PC-9 (cell line): ENCODE data around the gene DHX16. TPM values are rescaled to one million over a fixed set of nuclear protein-coding genes. Genes with fewer than 3 reads are reported as not detected.

Experiments used
- BruUV-seq: library from RNA; stranded (reverse); fragments of 400-500 nt; replicated peaks from 2 replicates; lab custom pipeline; 2021; lab: Mats Ljungman, UMichigan
- CTCF ChIA-PET: fragments of 300-600 bp; sonication (Branson Sonifier 250); formaldehyde crosslinking; loops from one replicate; lab custom pipeline; 2022; ENCODE audit warnings: antibody characterized with exemption; lab: Charles Lee
- POLR2A ChIA-PET: fragments of 300-600 bp; sonication (Branson Sonifier 250); formaldehyde crosslinking; loops from one replicate; lab custom pipeline; 2022; ENCODE audit warnings: antibody characterized with exemption; ENCODE audit not compliant: unreplicated experiment; lab: Charles Lee
- DNase-seq, 2 experiments: peaks; one replicate each; pipeline versions ENCODE4 v3.0.0 to v3.0.0-alpha.2; 2015 to 2022; ENCODE audit warnings: mixed read lengths in 1 of 2
- H2AFZ ChIP-seq: fragments of 200-600 bp; sonication (generic); 2 replicates; pipeline ENCODE4 v1.8.1; 2017; ENCODE audit warnings: antibody characterized with exemption
- H3F3A ChIP-seq: fragments of 200-600 bp; sonication (generic); 2 replicates; pipeline ENCODE4 v1.8.1; 2017; ENCODE audit warnings: antibody characterized with exemption, mild to moderate bottlenecking, low read depth; ENCODE audit not compliant: insufficient read depth
- H3K27ac ChIP-seq: fragments of 200-600 bp; sonication (generic); 2 replicates; pipeline ENCODE4 v1.6.1; 2016; ENCODE audit warnings: mixed run types
- H3K27me3 ChIP-seq: fragments of 200-600 bp; sonication (generic); 2 replicates; pipeline ENCODE4 v1.6.1; 2016; ENCODE audit warnings: low read depth, mixed run types; ENCODE audit not compliant: insufficient read depth
- H3K36me3 ChIP-seq: fragments of 200-600 bp; sonication (generic); 2 replicates; pipeline ENCODE4 v1.6.1; 2016; ENCODE audit warnings: low read depth, mixed run types
- H3K4me1 ChIP-seq: fragments of 200-600 bp; sonication (generic); replicated peaks from 2 replicates; pipeline ENCODE4 v1.6.1; 2016; ENCODE audit warnings: mixed run types; ENCODE audit not compliant: insufficient read depth
- H3K4me2 ChIP-seq: fragments of 200-600 bp; sonication (generic); 2 replicates; pipeline ENCODE4 v1.6.1; 2017; ENCODE audit warnings: mixed run types
- H3K4me3 ChIP-seq: fragments of 200-600 bp; sonication (generic); 2 replicates; pipeline ENCODE4 v1.6.1; 2016; ENCODE audit warnings: mixed run types
- H3K79me2 ChIP-seq: fragments of 200-600 bp; sonication (generic); 2 replicates; pipeline ENCODE4 v1.6.1; 2017; ENCODE audit warnings: low read depth, mixed run types
- H3K9me2 ChIP-seq: fragments of 200-600 bp; sonication (generic); 2 replicates; pipeline ENCODE4 v1.8.1; 2017; ENCODE audit warnings: mild to moderate bottlenecking; ENCODE audit not compliant: insufficient read depth
- H3K9me3 ChIP-seq: fragments of 200-600 bp; sonication (generic); 2 replicates; pipeline ENCODE4 v1.8.1; 2016; ENCODE audit warnings: low read depth; ENCODE audit not compliant: insufficient read depth
- H4K20me1 ChIP-seq: fragments of 200-600 bp; sonication (generic); 2 replicates; pipeline ENCODE4 v1.8.1; 2017; ENCODE audit not compliant: insufficient read depth
- CTCF ChIP-seq: fragments of 200-600 bp; sonication (generic); conservative IDR thresholded peaks from 2 replicates; pipeline ENCODE4 v1.6.1; 2017; ENCODE audit warnings: mixed run types, antibody characterized with exemption, mild to moderate bottlenecking, moderate library complexity
- EZH2 ChIP-seq: fragments of 200-600 bp; sonication (generic); IDR thresholded peaks from 2 replicates; pipeline ENCODE4 v1.8.0; 2017; ENCODE audit warnings: antibody characterized with exemption, low read depth
- intact Hi-C: fragments of 100-400 bp; cut with micrococcal nuclease; formaldehyde crosslinking; loops from one replicate; pipeline ENCODE4 v1.10.0; 2022; ENCODE audit not compliant: unreplicated experiment
- total RNA-seq: library from RNA; stranded (reverse); gene quantifications from 2 replicates; pipeline ENCODE4 v1.2.3, GENCODE V29; 2021

DHX16 gene
- total RNA-seq, 1 experiment from 2014 or later, result 43.5 TPM

- Histone ChIP-seq H3K79me2 (peaks cover 31% of the 10 kb centered on the region), H4K20me1 (peaks cover 4% of the 10 kb centered on the region; the same call in 1 of the 2 replicates), H2AFZ (peak within 1 kb of the TSS; percentile 98), H3K4me3 (peak within 1 kb of the TSS; percentile 91), H3K9me2 (no peaks in the 10 kb centered on the region), H3K4me1 (peaks cover 8% of the 10 kb centered on the region), H3K27ac (peak within 1 kb of the TSS; percentile 39; the same call in 1 of the 2 replicates), H3K27me3 (no peaks in the 10 kb centered on the region), H3K4me2 (peak within 1 kb of the TSS; percentile 96), H3K9me3 (no peaks in the 10 kb centered on the region), H3K36me3 (peaks cover 7% of the 10 kb centered on the region; the same call in 1 of the 2 replicates), H3F3A (peaks cover 18% of the 10 kb centered on the region; the same call in 1 of the 2 replicates)
- no peak for TF ChIP-seq CTCF
- ChIA-PET CTCF (interaction anchor here (0.6 kb wide), 1 partner anchor 29 kb away, joined by 4 read pairs; the partner anchor contains the start of gene PPP1R10), POLR2A (interaction anchor here (0.7 to 0.9 kb wide), 2 partner anchors 8 to 90 kb away, joined by 4 to 5 read pairs; no protein-coding TSS in a partner anchor)
- intact Hi-C loops, result no loop called here
- DNase-seq, result peak; percentile 80 to 91
- BruUV-seq, result TSS peak; percentile 49
These were observed 26.2 kb downstream of the DHX16 start, which contains the start of gene C6orf136 for GRCh38 chr6:30646450-30647241. Gene C6orf136 (plus strand): TSS chr6:30647133. CDS start chr6:30647232, 99 bp downstream.

DNA sequence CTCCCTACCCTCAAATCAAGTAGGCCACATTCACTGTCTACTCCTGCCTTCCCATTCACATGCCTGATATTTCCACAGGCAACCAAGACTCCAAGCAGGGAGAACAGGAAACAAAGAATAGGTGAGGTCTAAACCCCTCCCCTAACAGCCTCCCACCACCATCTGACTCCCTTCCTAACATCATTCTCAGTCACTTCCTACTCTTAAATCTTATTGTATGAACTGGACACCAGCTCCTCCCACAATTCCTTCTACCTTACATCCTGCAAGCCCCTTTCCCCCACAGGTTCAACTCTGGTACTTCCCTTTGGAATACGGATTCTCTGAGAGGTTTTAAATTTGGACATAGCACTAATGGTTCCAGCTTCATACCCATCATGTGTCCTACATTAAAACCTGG, 26.8 kb downstream of the DHX16 start:
- no peaks in the 10 kb centered on the region for H3K9me3 ChIP-seq
- H3K4me3 ChIP-seq, result no peak overlapping the region; the same call in 1 of the 2 replicates
- H3F3A ChIP-seq, result peaks cover 13% of the 10 kb centered on the region; the same call in 1 of the 2 replicates
- intact Hi-C loops, result no loop called here
- no peak for TF ChIP-seq CTCF
- TF ChIP-seq EZH2, result no peak
- H3K36me3 ChIP-seq, result peaks cover 4% of the 10 kb centered on the region; the same call in 1 of the 2 replicates
- peak overlapping the region; percentile 96 for H3K4me2 ChIP-seq
- no peak overlapping the region for H3K27ac ChIP-seq
- DNase-seq, result no peak
- H3K79me2 ChIP-seq, result peaks cover 31% of the 10 kb centered on the region
- no TSS peak for BruUV-seq
- ChIA-PET CTCF (no interaction called here), POLR2A (interaction anchor here (0.7 kb wide), 1 partner anchor 8 kb away, joined by 4 read pairs; no protein-coding TSS in a partner anchor)
- H3K27me3 ChIP-seq, result no peaks in the 10 kb centered on the region
- peaks cover 4% of the 10 kb centered on the region for H4K20me1 ChIP-seq
- H3K4me1 ChIP-seq, result peaks cover 8% of the 10 kb centered on the region
- no peak overlapping the region for H2AFZ ChIP-seq
- no peaks in the 10 kb centered on the region for H3K9me2 ChIP-seq

DNA sequence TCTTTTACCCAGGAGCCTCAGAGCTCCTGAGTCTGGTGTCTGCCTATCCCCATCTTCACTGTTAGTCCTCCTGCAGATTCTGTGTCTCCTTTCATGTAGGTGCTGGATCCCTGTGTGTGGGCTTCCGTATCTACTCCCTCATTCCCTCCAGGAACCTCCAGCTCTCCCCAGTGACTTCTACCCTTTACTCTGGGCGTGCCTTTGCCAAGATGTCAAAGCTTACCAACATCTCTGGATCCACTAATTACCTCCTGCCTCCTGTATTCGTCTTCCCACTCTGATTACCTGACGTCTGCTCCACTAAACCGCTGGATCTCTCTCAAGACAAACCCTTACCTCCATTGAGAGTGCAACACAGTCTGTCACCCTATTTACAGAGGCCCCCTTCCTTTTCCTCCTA, 28.0 kb downstream of the DHX16 start:
- Histone ChIP-seq H4K20me1 (peaks cover 4% of the 10 kb centered on the region), H3K27ac (no peak overlapping the region), H3K9me3 (no peaks in the 10 kb centered on the region), H3K36me3 (no peaks in the 10 kb centered on the region; the same call in 1 of the 2 replicates), H3K4me2 (no peak overlapping the region), H3K4me1 (peaks cover 8% of the 10 kb centered on the region), H3K79me2 (peaks cover 31% of the 10 kb centered on the region), H3F3A (peaks cover 4% of the 10 kb centered on the region; the same call in 1 of the 2 replicates), H3K9me2 (no peaks in the 10 kb centered on the region), H3K4me3 (no peak overlapping the region), H2AFZ (no peak overlapping the region), H3K27me3 (no peaks in the 10 kb centered on the region)
- POLR2A ChIA-PET, result interaction anchor here (0.6 kb wide), 1 partner anchor 26 kb away, joined by 3 read pairs; no protein-coding TSS in a partner anchor
- DNase-seq, result no peak
- TF ChIP-seq CTCF (no peak), EZH2 (no peak)
- no TSS peak for BruUV-seq
- intact Hi-C loops, result no loop called here
- CTCF ChIA-PET, result no interaction called here
